Measurements from ENCODE around the gene CHFR. TPM values are rescaled to one million over a fixed set of nuclear protein-coding genes. Genes with fewer than 3 reads are reported as not detected.

The CHFR gene
- total RNA-seq, 1 experiment from 2014 or later, result 53.3 TPM

- DNase-seq, result no peak
- H4K5ac ChIP-seq (ENCODE audit: insufficient read length, low read depth, low read length), result no peak overlapping the region
Observed at GRCh38 chr12:132922676-132923075, 35.3 kb upstream of the CHFR start.

More at GRCh38 chr12:132922676-132923075, 35.3 kb upstream of the CHFR start:
- Histone ChIP-seq H2BK20ac (ENCODE audit: low read depth, low read length, poor library complexity, severe bottlenecking) (no peak overlapping the region), H3K79me1 (ENCODE audit: insufficient read depth, low read depth, low read length, poor library complexity, severe bottlenecking) (no peaks in the 10 kb centered on the region), H3K9me3 (ENCODE audit: control insufficient read depth, low read depth, low read length) (peaks cover 80% of the 10 kb centered on the region), H3K4me2 (ENCODE audit: insufficient read depth, insufficient read length, low read length) (no peak overlapping the region), H2BK15ac (ENCODE audit: low read depth, low read length) (no peak overlapping the region), H2BK5ac (ENCODE audit: insufficient read length, low read length) (no peak overlapping the region), H3K4me1 (ENCODE audit: insufficient read depth, low read length) (no peaks in the 10 kb centered on the region), H4K91ac (ENCODE audit: insufficient read length, low read depth, low read length) (no peak overlapping the region), H3K9ac (ENCODE audit: extremely low read depth, insufficient read length, low read length) (no peak overlapping the region), H4K8ac (replicated peaks; ENCODE audit: insufficient read length, low read depth, low read length) (no peak overlapping the region), H3K27ac (ENCODE audit: insufficient read length, low read depth, low read length) (no peak overlapping the region), H3K27me3 (ENCODE audit: insufficient read depth, low read length) (no peaks in the 10 kb centered on the region), H3K23ac (ENCODE audit: insufficient read length, low read depth, low read length) (no peak overlapping the region), H3T11ph (ENCODE audit: low read length) (no peak overlapping the region), H2AFZ (ENCODE audit: low read length) (no peak overlapping the region), H3K18ac (ENCODE audit: insufficient read length, low read depth, low read length) (no peak overlapping the region), H2AK5ac (ENCODE audit: insufficient read length, low read length) (no peak overlapping the region), H4K20me1 (ENCODE audit: control insufficient read depth, insufficient read depth, insufficient read length) (no peaks in the 10 kb centered on the region), H3K23me2 (ENCODE audit: insufficient read length, low read depth, low read length, poor library complexity, severe bottlenecking) (no peaks in the 10 kb centered on the region), H3K4ac (ENCODE audit: low read depth, low read length) (no peak overlapping the region), H3K56ac (ENCODE audit: insufficient read length, low read depth, low read length) (no peak overlapping the region), H2BK12ac (ENCODE audit: insufficient read length, low read depth, low read length) (no peak overlapping the region), H2BK120ac (ENCODE audit: low read depth, low read length, poor library complexity, severe bottlenecking) (no peak overlapping the region), H3K14ac (ENCODE audit: insufficient read depth, low read length) (no peak overlapping the region), H3K79me2 (ENCODE audit: insufficient read depth, low read length) (no peaks in the 10 kb centered on the region)
- WGBS (ENCODE audit: extremely low coverage, insufficient read length, low lambda C conversion rate), result no CpG with 5 or more reads among the region's 4 CpGs
- Mint-ChIP-seq H3K9me3 (peaks cover 92 to 98% of the 10 kb centered on the region in 2 experiments), H3K4me1 (no peaks in the 10 kb centered on the region), H3K27me3 (ENCODE audit: low read depth) (peaks cover 15% of the 10 kb centered on the region), H3K27ac (no peak overlapping the region), H3K4me3 (no peak overlapping the region), H3K36me3 (ENCODE audit: insufficient read depth in 1 of 3, low read depth in 3 of 3) (peaks cover 37 to 69% (median 55%) of the 10 kb centered on the region in 3 experiments)
- no peak for TF ChIP-seq CTCF (conservative IDR thresholded peaks at IDR 0.05)

Measured in H9 (cell line).